GM21576 (cell line): Measurements from ENCODE around the gene RSPO3.

Source experiments
- ATAC-seq: cut with Tn5 transposase; IDR thresholded peaks from one replicate; pipeline ENCODE4 v1.9.1; 2021; ENCODE audit warnings: mild to moderate bottlenecking, moderate library complexity; ENCODE audit not compliant: unreplicated experiment

RSPO3 gene

GRCh38 chr6:127110712-127111111 is 7.8 kb upstream of the RSPO3 start:
- no peak for ATAC-seq

- ATAC-seq = no peak
Observed at GRCh38 chr6:127111526-127111925, 6.9 kb upstream of the RSPO3 start.

GRCh38 chr6:127114214-127114760 is 4.2 kb upstream of the RSPO3 start:
- ATAC-seq = no peak

- ATAC-seq = no peak
Observed at GRCh38 chr6:127115084-127115655, 3.3 kb upstream of the RSPO3 start.

- ATAC-seq = no peak
Observed at GRCh38 chr6:127115746-127116145, 2.7 kb upstream of the RSPO3 start.

- ATAC-seq = no peak
Observed at GRCh38 chr6:127117979-127118297, 533 bp upstream of the RSPO3 start.

- peak; percentile 41 for ATAC-seq
Observed at GRCh38 chr6:127119102-127120022, 891 bp downstream of the RSPO3 start.

- ATAC-seq = peak; percentile 5
Observed at GRCh38 chr6:127120023-127120786, 1.7 kb downstream of the RSPO3 start.

GRCh38 chr6:127120787-127121636 is 2.5 kb downstream of the RSPO3 start:
- ATAC-seq = peak; percentile 87

- ATAC-seq = no peak
Observed at GRCh38 chr6:127121637-127121960, 3.1 kb downstream of the RSPO3 start.

- ATAC-seq = no peak
Observed at GRCh38 chr6:127124172-127124571, 5.7 kb downstream of the RSPO3 start.

GRCh38 chr6:127124680-127125079 is 6.2 kb downstream of the RSPO3 start:
- no peak for ATAC-seq

GRCh38 chr6:127128066-127128465 is 9.6 kb downstream of the RSPO3 start:
- ATAC-seq = no peak

- ATAC-seq = no peak
Observed at GRCh38 chr6:127129251-127129650, 10.8 kb downstream of the RSPO3 start.

- ATAC-seq = no peak
Observed at GRCh38 chr6:127131275-127131674, 12.8 kb downstream of the RSPO3 start.

- no peak for ATAC-seq
Observed at GRCh38 chr6:127131772-127132376, 13.4 kb downstream of the RSPO3 start.

GRCh38 chr6:127134136-127134535 is 15.7 kb downstream of the RSPO3 start:
- ATAC-seq = no peak

GRCh38 chr6:127136786-127137185 is 18.3 kb downstream of the RSPO3 start:
- no peak for ATAC-seq

GRCh38 chr6:127146932-127147331 is 28.5 kb downstream of the RSPO3 start:
- no peak for ATAC-seq

- ATAC-seq = no peak
Observed at GRCh38 chr6:127147534-127147933, 29.1 kb downstream of the RSPO3 start.
